DOHH2 (cell line): ENCODE results near the gene TNFRSF4.

Experiments
- EZH2phosphoT487 ChIP-seq: fragments of 200-600 bp; sonication (generic); IDR thresholded peaks from 2 replicates; pipeline ENCODE4 v1.6.1; 2017; ENCODE audit warnings: borderline replicate concordance, mild to moderate bottlenecking, antibody characterized with exemption, low read length, moderate library complexity, mixed read lengths
- TF ChIP-seq, protein P1 (sequence below): fragments of 200-600 bp; sonication (generic); IDR thresholded peaks from one replicate; pipeline ENCODE4 v1.5.1; 2014; ENCODE audit warnings: antibody characterized with exemption, mild to moderate bottlenecking, low read depth, low read length; ENCODE audit not compliant: poor library complexity, severe bottlenecking

DNA sequence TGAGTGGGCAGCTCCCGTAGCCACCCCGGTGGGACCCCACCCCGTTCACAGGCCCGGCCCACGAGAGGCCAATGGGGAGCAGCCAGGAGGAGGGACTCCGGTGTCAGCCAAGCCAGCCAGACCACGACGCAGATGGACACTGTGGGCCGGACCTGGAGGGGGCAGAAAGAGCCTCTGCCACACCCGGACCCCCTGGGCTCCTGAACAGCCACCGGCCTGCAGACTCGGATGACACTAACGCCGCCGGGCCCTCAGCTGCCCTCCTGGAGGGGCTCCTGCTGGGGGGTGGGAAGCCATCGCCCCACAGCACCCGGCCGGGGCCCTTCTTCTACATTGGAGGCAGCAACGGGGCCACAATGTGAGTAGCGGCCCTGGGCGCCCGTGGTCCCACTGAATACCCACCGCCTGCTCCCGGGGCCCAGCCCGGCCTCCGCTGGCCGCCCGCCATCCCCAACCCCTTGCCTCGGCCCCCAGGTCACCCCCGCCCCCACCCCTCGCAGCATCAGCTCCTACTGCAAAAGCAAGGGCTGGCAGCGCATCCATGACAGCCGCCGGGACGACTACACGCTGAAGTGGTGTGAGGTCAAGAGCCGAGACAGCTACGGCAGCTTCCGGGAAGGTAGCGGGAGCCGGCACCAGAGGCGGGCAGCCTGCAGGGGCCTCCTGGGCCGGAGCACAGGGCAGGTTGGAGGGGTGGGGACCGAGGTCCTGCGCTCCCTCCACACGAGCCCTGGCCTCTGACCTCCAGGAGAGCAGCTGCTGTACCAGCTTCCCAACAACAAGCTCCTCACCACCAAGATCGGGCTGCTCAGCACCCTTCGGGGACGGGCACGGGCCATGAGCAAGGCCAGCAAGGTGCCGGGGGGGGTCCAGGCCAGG, 33.7 kb downstream of the TNFRSF4 start:
- TF ChIP-seq EZH2phosphoT487 = no peak
- TF ChIP-seq, protein P1, sequence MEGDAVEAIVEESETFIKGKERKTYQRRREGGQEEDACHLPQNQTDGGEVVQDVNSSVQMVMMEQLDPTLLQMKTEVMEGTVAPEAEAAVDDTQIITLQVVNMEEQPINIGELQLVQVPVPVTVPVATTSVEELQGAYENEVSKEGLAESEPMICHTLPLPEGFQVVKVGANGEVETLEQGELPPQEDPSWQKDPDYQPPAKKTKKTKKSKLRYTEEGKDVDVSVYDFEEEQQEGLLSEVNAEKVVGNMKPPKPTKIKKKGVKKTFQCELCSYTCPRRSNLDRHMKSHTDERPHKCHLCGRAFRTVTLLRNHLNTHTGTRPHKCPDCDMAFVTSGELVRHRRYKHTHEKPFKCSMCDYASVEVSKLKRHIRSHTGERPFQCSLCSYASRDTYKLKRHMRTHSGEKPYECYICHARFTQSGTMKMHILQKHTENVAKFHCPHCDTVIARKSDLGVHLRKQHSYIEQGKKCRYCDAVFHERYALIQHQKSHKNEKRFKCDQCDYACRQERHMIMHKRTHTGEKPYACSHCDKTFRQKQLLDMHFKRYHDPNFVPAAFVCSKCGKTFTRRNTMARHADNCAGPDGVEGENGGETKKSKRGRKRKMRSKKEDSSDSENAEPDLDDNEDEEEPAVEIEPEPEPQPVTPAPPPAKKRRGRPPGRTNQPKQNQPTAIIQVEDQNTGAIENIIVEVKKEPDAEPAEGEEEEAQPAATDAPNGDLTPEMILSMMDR = no peak
